ENCODE data around the gene SDC3.

Gene SDC3

DNA sequence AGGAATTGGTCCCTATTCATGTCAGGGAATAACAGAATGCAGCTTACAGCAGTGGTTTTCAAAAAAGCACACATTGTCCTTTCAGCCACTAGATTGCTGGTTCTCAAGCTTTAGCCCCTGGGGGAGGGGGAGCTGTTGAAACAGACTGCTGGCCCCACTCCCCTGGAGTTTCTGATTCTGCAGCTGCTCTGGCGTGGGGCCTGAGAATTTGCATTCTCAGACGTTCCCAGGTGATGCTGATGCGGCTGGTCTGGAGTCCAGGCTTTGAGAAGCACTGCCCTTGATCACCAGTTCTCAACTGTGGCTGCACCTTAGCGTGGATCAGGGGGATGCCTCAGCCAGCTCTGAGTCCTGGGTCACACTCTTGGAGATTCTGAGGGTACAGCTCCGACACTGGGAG is 88.3 kb downstream of the SDC3 start:
- in situ Hi-C loops (cut with MboI; ENCODE audit: low sequenced_read_pairs, unreplicated experiment) = no loop called here
- no peak for DNase-seq (ENCODE audit: low spot score)
- TF ChIP-seq, protein P1, sequence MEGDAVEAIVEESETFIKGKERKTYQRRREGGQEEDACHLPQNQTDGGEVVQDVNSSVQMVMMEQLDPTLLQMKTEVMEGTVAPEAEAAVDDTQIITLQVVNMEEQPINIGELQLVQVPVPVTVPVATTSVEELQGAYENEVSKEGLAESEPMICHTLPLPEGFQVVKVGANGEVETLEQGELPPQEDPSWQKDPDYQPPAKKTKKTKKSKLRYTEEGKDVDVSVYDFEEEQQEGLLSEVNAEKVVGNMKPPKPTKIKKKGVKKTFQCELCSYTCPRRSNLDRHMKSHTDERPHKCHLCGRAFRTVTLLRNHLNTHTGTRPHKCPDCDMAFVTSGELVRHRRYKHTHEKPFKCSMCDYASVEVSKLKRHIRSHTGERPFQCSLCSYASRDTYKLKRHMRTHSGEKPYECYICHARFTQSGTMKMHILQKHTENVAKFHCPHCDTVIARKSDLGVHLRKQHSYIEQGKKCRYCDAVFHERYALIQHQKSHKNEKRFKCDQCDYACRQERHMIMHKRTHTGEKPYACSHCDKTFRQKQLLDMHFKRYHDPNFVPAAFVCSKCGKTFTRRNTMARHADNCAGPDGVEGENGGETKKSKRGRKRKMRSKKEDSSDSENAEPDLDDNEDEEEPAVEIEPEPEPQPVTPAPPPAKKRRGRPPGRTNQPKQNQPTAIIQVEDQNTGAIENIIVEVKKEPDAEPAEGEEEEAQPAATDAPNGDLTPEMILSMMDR (IDR thresholded peaks at IDR 0.05; ENCODE audit: borderline replicate concordance, control extremely low read depth, extremely low read depth, insufficient read depth, missing control alignments) = no peak
